Cardiac muscle cell (in vitro differentiated cells and primary cell): ENCODE results near the gene SLC36A1. TPM values are rescaled to one million over a fixed set of nuclear protein-coding genes. Genes with fewer than 3 reads are reported as not detected.

Experiments used
- DNase-seq, 2 donors: peaks; one replicate each; pipeline versions ENCODE4 v3.0.0 to v3.0.0-alpha.2; 2010 to 2017; ENCODE audit warnings: low read depth in 1 of 2, low spot score in 1 of 2
- H3K27ac ChIP-seq: fragments of 200-600 bp; sonication (generic); 2 replicates; pipeline ENCODE4 v1.5.1; 2016
- H3K27me3 ChIP-seq: fragments of 200-600 bp; sonication (generic); 2 replicates; pipeline ENCODE4 v1.6.0; 2016; ENCODE audit warnings: control low read depth
- H3K36me3 ChIP-seq: fragments of 200-600 bp; sonication (generic); 2 replicates; pipeline ENCODE4 v1.5.1; 2016; ENCODE audit warnings: control low read depth
- H3K4me1 ChIP-seq: fragments of 200-600 bp; sonication (generic); 2 replicates; pipeline ENCODE4 v1.8.1; 2017; ENCODE audit warnings: low read depth, mild to moderate bottlenecking, mixed run types
- H3K4me3 ChIP-seq: fragments of 200-600 bp; sonication (generic); 2 replicates; pipeline ENCODE4 v1.5.1; 2016; ENCODE audit warnings: mild to moderate bottlenecking
- H3K9me3 ChIP-seq: fragments of 200-600 bp; sonication (generic); 2 replicates; pipeline ENCODE4 v1.5.1; 2017; ENCODE audit warnings: low read depth, mild to moderate bottlenecking, control low read depth
- CTCF ChIP-seq: IDR thresholded peaks from 2 replicates; pipeline ENCODE4 v1.5.1; 2012; ENCODE audit warnings: low read depth, mild to moderate bottlenecking, low read length
- polyA plus RNA-seq: library from polyadenylated mRNA; unstranded; fragments of >200 nt; fragmentation: Nextera tagmentation; extraction: Ambion mirVana; gene quantifications from 2 replicates; pipeline ENCODE4 v1.2.1, GENCODE V29; 2016
- total RNA-seq: library from RNA; depleted of rRNA; stranded (reverse); fragments of >200 nt; gene quantifications from 2 replicates; pipeline ENCODE4 v1.2.3, GENCODE V29; 2016

Gene SLC36A1
- total and polyA plus RNA-seq, 2 experiments from 2014 or later: 2.2 to 8.8 TPM

DNA sequence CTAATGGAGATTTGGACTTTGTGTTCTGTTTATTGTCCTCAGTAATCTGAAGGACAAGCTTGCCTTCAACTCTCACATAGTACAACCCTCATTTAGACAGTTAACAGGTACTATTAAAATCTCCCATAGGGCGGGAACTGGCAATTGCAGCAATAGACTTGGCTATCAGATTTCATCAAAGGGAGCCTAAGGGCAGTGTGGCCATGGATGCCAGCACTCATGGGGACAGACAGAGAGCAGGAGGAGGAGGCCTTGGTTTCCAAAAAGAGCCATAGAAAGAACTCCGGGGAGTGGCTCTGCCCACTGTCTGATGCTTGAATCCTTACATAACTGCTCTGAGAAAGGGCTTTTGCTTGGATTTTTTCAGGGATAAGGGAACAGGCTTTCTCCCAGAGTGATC lies 6.8 kb downstream of the SLC36A1 start:
- H3K4me1 ChIP-seq: peaks cover 14% of the 10 kb centered on the region
- no peak overlapping the region for H3K4me3 ChIP-seq
- no peaks in the 10 kb centered on the region for H3K9me3 ChIP-seq
- no peaks in the 10 kb centered on the region for H3K36me3 ChIP-seq
- H3K27me3 ChIP-seq: no peaks in the 10 kb centered on the region
- DNase-seq: peak in 1 of 2 donors; percentile 23
- H3K27ac ChIP-seq: peak overlapping the region; percentile 31
- no peak for TF ChIP-seq CTCF

GRCh38 chr5:151454889-151455288 lies 7.5 kb downstream of the SLC36A1 start:
- Histone ChIP-seq H3K9me3 (no peaks in the 10 kb centered on the region), H3K4me1 (peaks cover 20% of the 10 kb centered on the region), H3K36me3 (no peaks in the 10 kb centered on the region), H3K27me3 (no peaks in the 10 kb centered on the region), H3K27ac (no peak overlapping the region), H3K4me3 (no peak overlapping the region)
- DNase-seq: no peak
- TF ChIP-seq CTCF: no peak

GRCh38 chr5:151456321-151456940 lies 9.0 kb downstream of the SLC36A1 start:
- Histone ChIP-seq H3K27ac (peak overlapping the region; percentile 4), H3K27me3 (no peaks in the 10 kb centered on the region), H3K9me3 (no peaks in the 10 kb centered on the region), H3K4me3 (no peak overlapping the region), H3K36me3 (no peaks in the 10 kb centered on the region), H3K4me1 (peaks cover 24% of the 10 kb centered on the region)
- peak in 1 of 2 donors; percentile 27 for DNase-seq
- no peak for TF ChIP-seq CTCF

DNA sequence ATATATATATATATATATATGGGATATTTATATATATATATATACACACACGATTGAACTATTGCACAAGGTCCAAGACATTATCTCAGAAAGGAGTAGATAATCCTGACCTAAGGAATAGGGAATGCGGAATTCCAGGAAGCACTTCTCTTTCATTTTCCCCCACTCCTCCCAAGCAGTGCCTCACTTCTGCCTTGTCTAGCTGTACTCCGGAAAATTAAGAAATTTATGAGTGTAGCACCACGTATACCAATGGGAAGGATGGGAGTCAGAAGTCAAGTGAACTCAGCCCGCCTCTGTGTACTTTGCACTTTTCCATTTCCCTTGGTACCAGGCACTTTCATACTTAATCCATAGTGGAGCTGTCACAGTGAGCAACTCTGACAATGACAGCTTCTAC lies 10.9 kb downstream of the SLC36A1 start:
- H3K27ac ChIP-seq: no peak overlapping the region
- H3K4me3 ChIP-seq: no peak overlapping the region
- H3K4me1 ChIP-seq: peaks cover 24% of the 10 kb centered on the region
- peak in 1 of 2 donors; percentile 31 for DNase-seq
- no peaks in the 10 kb centered on the region for H3K27me3 ChIP-seq
- TF ChIP-seq CTCF: no peak
- H3K9me3 ChIP-seq: no peaks in the 10 kb centered on the region
- H3K36me3 ChIP-seq: no peaks in the 10 kb centered on the region

DNA sequence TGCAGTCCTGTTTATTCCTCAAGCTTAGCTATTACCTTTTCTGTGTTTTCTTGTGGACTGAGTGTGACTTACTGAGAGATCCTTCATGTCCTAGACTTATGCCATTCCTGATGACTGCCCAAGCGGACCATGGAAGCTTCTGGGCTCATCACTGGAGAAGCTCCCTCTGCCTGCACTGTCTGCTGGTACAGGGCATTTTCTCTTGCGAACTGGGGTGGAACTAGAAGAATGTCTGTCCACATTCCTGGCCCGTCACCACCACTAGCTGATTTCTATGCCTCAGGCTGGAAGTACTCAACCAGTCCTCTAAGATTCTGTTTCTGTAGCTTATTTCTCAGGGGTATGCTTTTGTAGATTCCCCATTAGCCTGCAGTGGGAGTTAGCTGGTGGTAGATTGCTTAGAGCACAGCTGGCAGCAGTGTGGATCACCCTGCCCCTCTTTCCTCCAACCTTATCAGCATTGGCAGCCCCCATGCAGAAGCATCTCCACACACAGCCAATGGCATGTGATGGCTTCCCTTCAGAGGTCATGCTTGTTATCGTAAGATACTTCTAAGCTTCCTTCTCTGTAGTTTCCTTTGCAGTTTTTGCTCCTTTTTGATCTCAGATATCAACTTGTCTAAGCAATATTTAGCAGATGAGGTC lies 12.4 kb downstream of the SLC36A1 start:
- H3K36me3 ChIP-seq: no peaks in the 10 kb centered on the region
- peak; percentile 35 to 45 for DNase-seq
- H3K27me3 ChIP-seq: no peaks in the 10 kb centered on the region
- peak overlapping the region; percentile 63 for H3K27ac ChIP-seq
- H3K4me3 ChIP-seq: no peak overlapping the region
- TF ChIP-seq CTCF: no peak
- H3K9me3 ChIP-seq: no peaks in the 10 kb centered on the region
- peaks cover 17% of the 10 kb centered on the region for H3K4me1 ChIP-seq
